ENCODE measurements around the gene ATN1.

Gene ATN1

GRCh38 chr12:6966351-6966750, 38.6 kb downstream of the ATN1 start:
- Mint-ChIP-seq H3K9me3 (no peaks in the 10 kb centered on the region), H3K27me3 (ENCODE audit: low read depth) (no peaks in the 10 kb centered on the region), H3K4me3 (no peak overlapping the region), H3K4me1 (ENCODE audit: low read depth) (peaks cover 38% of the 10 kb centered on the region), H3K36me3 (ENCODE audit: low read depth) (peaks cover 59% of the 10 kb centered on the region), H3K27ac (peak overlapping the region; percentile 27)
- DNase-seq (ENCODE audit: low spot score): no peak

- no peak overlapping the region for H3K27ac Mint-ChIP-seq
- peaks cover 59% of the 10 kb centered on the region for H3K36me3 Mint-ChIP-seq (ENCODE audit: low read depth)
- no peak overlapping the region for H3K4me3 Mint-ChIP-seq
- no peaks in the 10 kb centered on the region for H3K27me3 Mint-ChIP-seq (ENCODE audit: low read depth)
- H3K9me3 Mint-ChIP-seq: no peaks in the 10 kb centered on the region
- H3K4me1 Mint-ChIP-seq (ENCODE audit: low read depth): peaks cover 39% of the 10 kb centered on the region
- no peak for DNase-seq (ENCODE audit: low spot score)
Measured at GRCh38 chr12:6967651-6968100, 39.9 kb downstream of the ATN1 start.

GRCh38 chr12:6968426-6968825, 40.7 kb downstream of the ATN1 start:
- Mint-ChIP-seq H3K27ac (peak overlapping the region; percentile 68), H3K27me3 (ENCODE audit: low read depth) (no peaks in the 10 kb centered on the region), H3K4me1 (ENCODE audit: low read depth) (peaks cover 40% of the 10 kb centered on the region), H3K4me3 (peak overlapping the region; percentile 100), H3K36me3 (ENCODE audit: low read depth) (peaks cover 61% of the 10 kb centered on the region), H3K9me3 (no peaks in the 10 kb centered on the region)
- no peak for DNase-seq (ENCODE audit: low spot score)

- H3K27me3 Mint-ChIP-seq (ENCODE audit: low read depth): no peaks in the 10 kb centered on the region
- peak overlapping the region; percentile 100 for H3K27ac Mint-ChIP-seq
- DNase-seq (ENCODE audit: low spot score): no peak
- peaks cover 30% of the 10 kb centered on the region for H3K4me1 Mint-ChIP-seq (ENCODE audit: low read depth)
- H3K36me3 Mint-ChIP-seq (ENCODE audit: low read depth): peaks cover 62% of the 10 kb centered on the region
- peak overlapping the region; percentile 100 for H3K4me3 Mint-ChIP-seq
- no peaks in the 10 kb centered on the region for H3K9me3 Mint-ChIP-seq
Measured at GRCh38 chr12:6970096-6970527, 42.4 kb downstream of the ATN1 start.

- H3K9me3 Mint-ChIP-seq: no peaks in the 10 kb centered on the region
- H3K36me3 Mint-ChIP-seq (ENCODE audit: low read depth): peaks cover 57% of the 10 kb centered on the region
- H3K27ac Mint-ChIP-seq: no peak overlapping the region
- H3K4me1 Mint-ChIP-seq (ENCODE audit: low read depth): peaks cover 15% of the 10 kb centered on the region
- DNase-seq (ENCODE audit: low spot score): no peak
- H3K4me3 Mint-ChIP-seq: no peak overlapping the region
- no peaks in the 10 kb centered on the region for H3K27me3 Mint-ChIP-seq (ENCODE audit: low read depth)
Measured at GRCh38 chr12:6974180-6974579, 46.4 kb downstream of the ATN1 start.

- no peak overlapping the region for H3K27ac Mint-ChIP-seq
- no peak for DNase-seq (ENCODE audit: low spot score)
- no peaks in the 10 kb centered on the region for H3K9me3 Mint-ChIP-seq
- H3K4me3 Mint-ChIP-seq: no peak overlapping the region
- peaks cover 55% of the 10 kb centered on the region for H3K36me3 Mint-ChIP-seq (ENCODE audit: low read depth)
- H3K4me1 Mint-ChIP-seq (ENCODE audit: low read depth): peaks cover 13% of the 10 kb centered on the region
- no peaks in the 10 kb centered on the region for H3K27me3 Mint-ChIP-seq (ENCODE audit: low read depth)
Measured at GRCh38 chr12:6975297-6976032, 47.7 kb downstream of the ATN1 start.

GRCh38 chr12:6977653-6978052, 49.9 kb downstream of the ATN1 start:
- H3K36me3 Mint-ChIP-seq (ENCODE audit: low read depth): peaks cover 59% of the 10 kb centered on the region
- DNase-seq (ENCODE audit: low spot score): no peak
- H3K4me3 Mint-ChIP-seq: no peak overlapping the region
- H3K27me3 Mint-ChIP-seq (ENCODE audit: low read depth): no peaks in the 10 kb centered on the region
- peaks cover under 1% of the 10 kb centered on the region for H3K4me1 Mint-ChIP-seq (ENCODE audit: low read depth)
- no peak overlapping the region for H3K27ac Mint-ChIP-seq
- no peaks in the 10 kb centered on the region for H3K9me3 Mint-ChIP-seq

GRCh38 chr12:6978188-6978587, 50.4 kb downstream of the ATN1 start:
- H3K4me1 Mint-ChIP-seq (ENCODE audit: low read depth): no peaks in the 10 kb centered on the region
- H3K27me3 Mint-ChIP-seq (ENCODE audit: low read depth): no peaks in the 10 kb centered on the region
- no peak for DNase-seq (ENCODE audit: low spot score)
- H3K9me3 Mint-ChIP-seq: no peaks in the 10 kb centered on the region
- H3K4me3 Mint-ChIP-seq: no peak overlapping the region
- peaks cover 61% of the 10 kb centered on the region for H3K36me3 Mint-ChIP-seq (ENCODE audit: low read depth)
- no peak overlapping the region for H3K27ac Mint-ChIP-seq

- peaks cover 61% of the 10 kb centered on the region for H3K36me3 Mint-ChIP-seq (ENCODE audit: low read depth)
- no peaks in the 10 kb centered on the region for H3K9me3 Mint-ChIP-seq
- H3K4me1 Mint-ChIP-seq (ENCODE audit: low read depth): no peaks in the 10 kb centered on the region
- no peaks in the 10 kb centered on the region for H3K27me3 Mint-ChIP-seq (ENCODE audit: low read depth)
- DNase-seq (ENCODE audit: low spot score): no peak
- H3K4me3 Mint-ChIP-seq: no peak overlapping the region
- H3K27ac Mint-ChIP-seq: no peak overlapping the region
Measured at GRCh38 chr12:6978611-6979011, 50.9 kb downstream of the ATN1 start.

GRCh38 chr12:6979021-6979420, 51.3 kb downstream of the ATN1 start:
- no peaks in the 10 kb centered on the region for H3K4me1 Mint-ChIP-seq (ENCODE audit: low read depth)
- DNase-seq (ENCODE audit: low spot score): no peak
- no peak overlapping the region for H3K4me3 Mint-ChIP-seq
- H3K36me3 Mint-ChIP-seq (ENCODE audit: low read depth): peaks cover 57% of the 10 kb centered on the region
- no peaks in the 10 kb centered on the region for H3K27me3 Mint-ChIP-seq (ENCODE audit: low read depth)
- no peak overlapping the region for H3K27ac Mint-ChIP-seq
- no peaks in the 10 kb centered on the region for H3K9me3 Mint-ChIP-seq

- no peaks in the 10 kb centered on the region for H3K9me3 Mint-ChIP-seq
- no peaks in the 10 kb centered on the region for H3K4me1 Mint-ChIP-seq (ENCODE audit: low read depth)
- H3K27me3 Mint-ChIP-seq (ENCODE audit: low read depth): no peaks in the 10 kb centered on the region
- no peak for DNase-seq (ENCODE audit: low spot score)
- peaks cover 55% of the 10 kb centered on the region for H3K36me3 Mint-ChIP-seq (ENCODE audit: low read depth)
- H3K27ac Mint-ChIP-seq: no peak overlapping the region
- H3K4me3 Mint-ChIP-seq: no peak overlapping the region
Measured at GRCh38 chr12:6979453-6979852, 51.7 kb downstream of the ATN1 start.

GRCh38 chr12:6980075-6980474, 52.3 kb downstream of the ATN1 start:
- Mint-ChIP-seq H3K36me3 (ENCODE audit: low read depth) (peaks cover 53% of the 10 kb centered on the region), H3K27ac (no peak overlapping the region), H3K4me1 (ENCODE audit: low read depth) (no peaks in the 10 kb centered on the region), H3K27me3 (ENCODE audit: low read depth) (no peaks in the 10 kb centered on the region), H3K9me3 (no peaks in the 10 kb centered on the region), H3K4me3 (no peak overlapping the region)
- no peak for DNase-seq (ENCODE audit: low spot score)

GRCh38 chr12:6980740-6981139, 53.0 kb downstream of the ATN1 start:
- Mint-ChIP-seq H3K36me3 (ENCODE audit: low read depth) (peaks cover 47% of the 10 kb centered on the region), H3K4me3 (no peak overlapping the region), H3K27ac (no peak overlapping the region), H3K27me3 (ENCODE audit: low read depth) (no peaks in the 10 kb centered on the region), H3K4me1 (ENCODE audit: low read depth) (no peaks in the 10 kb centered on the region), H3K9me3 (no peaks in the 10 kb centered on the region)
- DNase-seq (ENCODE audit: low spot score): no peak

- peaks cover 42% of the 10 kb centered on the region for H3K36me3 Mint-ChIP-seq (ENCODE audit: low read depth)
- no peaks in the 10 kb centered on the region for H3K27me3 Mint-ChIP-seq (ENCODE audit: low read depth)
- no peaks in the 10 kb centered on the region for H3K9me3 Mint-ChIP-seq
- no peak overlapping the region for H3K4me3 Mint-ChIP-seq
- no peak overlapping the region for H3K27ac Mint-ChIP-seq
- DNase-seq (ENCODE audit: low spot score): no peak
- no peaks in the 10 kb centered on the region for H3K4me1 Mint-ChIP-seq (ENCODE audit: low read depth)
Measured at GRCh38 chr12:6981152-6982052, 53.6 kb downstream of the ATN1 start.
